Non-pigmented ciliary epithelial cell (primary cell): ENCODE data around the gene SIAH3.

Experiments used
- DNase-seq: peaks from one replicate; pipeline ENCODE4 v3.0.0-alpha.2; 2010; ENCODE audit warnings: low read depth

The SIAH3 gene

DNA sequence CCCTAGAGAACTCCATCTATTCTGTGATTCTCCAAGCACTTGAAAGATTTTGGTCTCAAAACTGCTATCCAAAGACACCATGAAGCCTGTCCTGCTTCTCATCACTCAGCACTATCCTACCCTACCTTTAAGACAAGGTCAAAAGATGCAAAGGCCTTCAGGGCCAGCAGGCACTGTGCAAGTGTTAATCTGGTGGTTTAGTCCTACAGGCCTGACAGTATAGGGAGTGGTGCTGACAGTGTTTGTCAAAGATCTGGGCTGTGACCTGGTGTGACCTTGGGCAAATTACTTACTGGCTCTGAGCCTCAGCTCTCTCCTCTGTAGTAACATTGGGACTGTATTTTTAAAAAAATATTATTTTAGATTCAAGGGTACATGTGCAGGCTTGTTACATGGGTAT is 28.0 kb downstream of the SIAH3 start:
- DNase-seq, result no peak

DNA sequence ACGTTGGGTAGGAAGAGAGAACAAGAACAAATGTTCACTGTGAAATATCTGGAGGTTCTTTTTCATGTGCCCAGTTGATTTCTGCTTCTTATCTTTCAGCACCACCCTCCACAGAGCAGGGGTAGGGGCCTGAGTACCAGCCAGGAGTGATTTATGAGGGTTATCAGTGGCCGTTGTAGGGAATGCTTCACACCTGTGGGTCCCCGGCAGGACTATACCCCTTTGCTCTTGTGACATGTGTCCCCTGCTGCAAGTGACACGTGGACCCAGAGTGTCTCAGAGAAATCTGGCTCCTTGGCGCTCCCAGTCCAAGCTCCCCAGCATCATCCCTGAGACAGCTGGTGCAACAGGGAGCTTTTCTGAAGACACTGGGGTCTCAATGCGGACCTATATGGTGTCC is 29.7 kb downstream of the SIAH3 start:
- DNase-seq, result no peak

- no peak for DNase-seq
Observed at GRCh38 chr13:45820106-45820838, 31.3 kb downstream of the SIAH3 start.

DNA sequence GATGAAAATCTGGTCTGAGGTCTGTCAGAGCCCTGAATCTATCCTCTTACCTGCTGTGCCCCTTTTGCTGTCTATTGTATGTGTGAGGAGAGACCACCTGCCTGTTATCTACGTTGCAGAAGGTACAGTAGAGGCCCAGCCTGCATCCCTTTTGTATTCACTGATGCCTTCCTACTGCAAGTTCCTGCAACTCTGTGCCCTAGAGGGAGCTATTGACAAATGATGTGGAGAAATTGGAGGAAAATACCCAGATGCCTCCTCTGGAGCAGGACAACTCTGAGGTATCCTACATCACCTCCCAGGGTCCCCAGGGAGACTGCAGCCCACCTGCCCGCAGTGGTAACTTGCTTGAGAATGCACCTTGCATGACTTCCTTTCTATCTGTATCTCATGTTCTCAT is 33.7 kb downstream of the SIAH3 start:
- no peak for DNase-seq

GRCh38 chr13:45816427-45816826 is 35.1 kb downstream of the SIAH3 start:
- no peak for DNase-seq

DNA sequence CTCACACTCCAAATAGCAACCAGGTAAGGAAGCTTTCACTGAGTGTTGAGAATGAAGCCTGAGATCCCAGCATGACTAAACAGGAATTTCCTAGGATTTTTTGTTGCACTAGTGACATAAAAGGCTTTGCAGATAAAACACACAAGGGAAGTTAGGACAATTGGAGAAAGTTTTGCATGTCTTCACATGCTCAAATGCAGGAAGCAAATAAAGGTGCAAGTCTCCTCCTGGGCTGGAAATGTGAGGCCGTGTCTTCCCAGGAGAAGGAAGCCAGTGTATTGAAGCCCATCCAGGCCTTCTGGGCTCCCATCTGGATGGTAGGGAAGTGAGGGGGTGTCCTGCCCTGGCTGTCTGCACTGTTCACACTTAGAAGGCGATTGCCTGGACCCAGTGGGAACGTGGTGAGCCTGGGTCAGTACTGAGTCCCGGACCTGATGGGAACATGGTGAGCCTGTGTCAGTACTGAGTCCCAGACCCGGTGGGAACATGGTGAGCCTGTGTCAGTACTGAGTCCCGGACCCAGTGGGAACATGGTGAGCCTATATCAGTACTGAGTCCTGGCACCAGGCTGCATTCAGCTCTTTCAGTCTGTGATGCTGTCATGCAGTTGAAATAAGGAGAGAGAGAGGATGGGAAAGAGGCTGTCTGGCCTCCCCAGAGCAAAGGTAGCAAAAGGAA is 38.7 kb downstream of the SIAH3 start:
- DNase-seq, result no peak

GRCh38 chr13:45811891-45812694 is 39.5 kb downstream of the SIAH3 start:
- DNase-seq, result no peak

DNA sequence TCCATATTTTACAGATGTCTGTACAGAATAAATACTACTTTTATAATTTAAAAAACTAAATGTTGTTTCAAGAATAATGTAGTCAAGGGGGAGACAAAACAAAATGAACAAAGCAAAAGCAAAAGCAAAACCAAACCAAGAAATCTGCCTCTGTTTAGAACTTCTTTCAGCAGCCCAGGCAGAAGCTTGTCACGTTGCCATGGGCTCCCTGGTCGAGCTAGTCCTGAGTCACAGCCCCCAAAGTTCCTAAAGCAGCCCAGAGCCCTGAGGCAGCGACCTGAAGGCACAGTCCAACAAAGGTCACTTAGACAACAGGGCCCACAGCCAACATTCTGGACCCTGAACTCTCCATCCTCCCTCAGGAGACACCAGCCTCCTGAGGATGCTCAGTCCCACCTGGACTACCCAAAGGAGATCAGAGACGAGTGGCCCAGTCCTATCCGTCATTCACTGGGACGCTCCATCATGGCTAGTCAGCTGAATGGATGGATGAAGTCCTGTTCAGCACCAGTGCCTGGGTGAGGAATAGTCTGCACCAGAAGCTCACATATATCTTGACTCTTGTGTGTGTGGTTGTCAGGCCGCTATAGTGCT is 41.7 kb downstream of the SIAH3 start:
- no peak for DNase-seq

DNA sequence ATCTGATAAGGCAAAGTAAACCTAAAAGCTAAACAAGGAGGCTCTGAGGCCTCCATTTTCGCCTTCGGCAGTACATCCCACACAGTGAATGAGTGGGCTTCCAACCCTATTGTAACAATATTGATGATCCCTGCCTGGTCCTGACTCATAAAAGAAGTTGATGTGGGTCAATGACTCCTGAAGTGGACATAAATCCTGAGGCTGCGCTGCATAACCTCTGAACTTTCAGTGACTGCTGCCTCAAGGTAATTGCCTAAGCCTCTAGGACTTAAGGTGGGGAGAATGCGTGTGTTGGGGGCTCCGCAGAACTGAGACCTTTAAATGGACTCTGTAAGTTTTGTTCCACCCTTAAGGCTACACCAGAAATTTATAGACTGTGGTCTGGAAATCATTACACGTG is 42.6 kb downstream of the SIAH3 start:
- no peak for DNase-seq

GRCh38 chr13:45807520-45808099 is 43.9 kb downstream of the SIAH3 start:
- DNase-seq, result peak; percentile 23

- DNase-seq, result no peak
Observed at GRCh38 chr13:45800485-45800884, 51.1 kb downstream of the SIAH3 start.

DNA sequence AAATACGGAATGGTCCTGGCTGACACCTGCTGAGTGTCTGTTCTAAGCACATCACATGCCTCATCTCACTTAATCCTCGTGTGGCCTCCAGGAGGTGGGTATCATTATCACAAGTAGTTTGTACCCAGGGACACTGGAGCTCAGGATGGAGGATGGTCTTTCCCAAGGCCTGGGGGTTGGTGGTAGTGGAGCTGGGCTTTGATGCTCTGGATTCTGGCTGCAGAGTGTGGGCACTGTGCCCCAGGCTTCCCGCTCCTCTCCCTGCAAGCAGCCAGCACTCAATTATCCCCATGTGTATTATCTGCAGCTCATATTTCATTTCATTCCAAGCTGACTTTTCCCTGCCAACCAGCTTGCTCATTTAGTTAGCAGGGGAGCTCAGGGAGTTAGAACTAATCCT is 52.1 kb downstream of the SIAH3 start:
- DNase-seq, result no peak

- DNase-seq, result no peak
Observed at GRCh38 chr13:45798851-45799250, 52.7 kb downstream of the SIAH3 start.

- no peak for DNase-seq
Observed at GRCh38 chr13:45796426-45797235, 54.9 kb downstream of the SIAH3 start.

GRCh38 chr13:45792827-45793303 is 58.7 kb downstream of the SIAH3 start:
- no peak for DNase-seq

GRCh38 chr13:45788011-45788410 is 63.5 kb downstream of the SIAH3 start:
- DNase-seq, result no peak

DNA sequence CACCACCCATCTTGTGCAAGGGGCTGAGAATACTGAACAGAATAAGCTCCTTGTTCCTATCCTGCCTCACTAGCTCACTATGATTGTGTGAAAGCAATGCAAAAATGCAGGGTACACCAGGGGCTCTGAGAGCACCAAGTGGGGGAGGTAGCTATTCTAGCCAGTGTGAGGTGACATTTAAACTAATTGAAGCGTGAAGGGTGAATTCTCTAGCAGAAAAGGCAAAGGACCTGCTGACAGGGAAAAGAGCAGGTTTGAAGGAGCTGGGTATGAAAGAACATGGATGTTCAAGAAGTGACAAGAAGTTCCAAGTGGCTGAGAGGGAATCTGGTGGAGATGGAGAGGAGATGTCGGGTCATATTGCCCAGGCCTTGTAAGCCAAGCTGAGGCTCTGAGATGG is 64.2 kb downstream of the SIAH3 start:
- DNase-seq, result no peak

GRCh38 chr13:45786293-45786920 is 65.1 kb downstream of the SIAH3 start:
- DNase-seq, result no peak

DNA sequence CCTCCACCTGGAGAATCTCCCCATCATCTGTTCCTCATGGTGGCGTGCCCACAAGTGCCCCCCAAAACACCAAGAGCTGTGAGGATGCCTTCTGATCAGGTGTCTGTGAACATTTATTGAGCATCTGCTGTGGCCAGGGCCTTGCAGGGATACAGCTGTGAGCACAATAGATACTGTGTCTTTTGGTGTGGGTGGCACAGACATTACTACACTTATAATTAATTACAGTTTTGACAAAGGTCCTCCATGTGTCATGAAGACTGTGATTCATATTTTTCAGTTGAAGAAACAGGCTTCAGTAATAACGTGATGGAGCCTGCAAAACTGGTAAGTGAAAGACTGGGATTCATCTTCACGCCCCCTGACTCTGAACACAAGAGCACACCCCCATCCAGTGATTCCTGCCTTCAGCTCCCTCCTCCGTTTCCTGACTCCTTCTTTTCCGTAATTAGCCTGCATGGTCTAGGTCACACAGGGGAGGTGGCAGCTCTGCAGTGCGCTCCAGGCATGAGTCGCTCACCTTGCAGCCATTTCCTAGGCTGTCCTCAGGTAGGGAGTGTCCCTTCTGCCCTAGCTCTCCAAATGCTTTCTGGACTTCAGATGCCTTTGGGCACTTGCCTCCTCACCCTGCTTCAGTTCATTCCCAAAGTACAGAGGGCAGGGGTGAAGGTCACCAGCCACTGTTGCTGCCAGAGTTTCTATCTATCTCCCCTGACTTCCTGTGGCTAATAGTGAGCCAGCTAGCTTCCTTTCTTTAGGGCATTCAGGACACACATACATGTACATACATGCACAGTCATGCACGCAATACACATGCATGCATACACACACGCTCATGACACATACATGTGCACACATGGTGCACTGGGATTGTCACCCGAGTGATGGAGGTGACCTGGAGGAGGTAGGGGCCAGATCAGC is 66.5 kb downstream of the SIAH3 start:
- no peak for DNase-seq
